GM12874 (cell line): ENCODE measurements around the gene WDR82.

Source experiments
- TF ChIP-seq, protein P1 (sequence below): IDR thresholded peaks from 2 replicates; pipeline ENCODE4 v1.5.1; 2011; ENCODE audit warnings: low read depth, mild to moderate bottlenecking, control low read depth, low read length, moderate library complexity; ENCODE audit not compliant: insufficient read depth

The WDR82 gene

DNA sequence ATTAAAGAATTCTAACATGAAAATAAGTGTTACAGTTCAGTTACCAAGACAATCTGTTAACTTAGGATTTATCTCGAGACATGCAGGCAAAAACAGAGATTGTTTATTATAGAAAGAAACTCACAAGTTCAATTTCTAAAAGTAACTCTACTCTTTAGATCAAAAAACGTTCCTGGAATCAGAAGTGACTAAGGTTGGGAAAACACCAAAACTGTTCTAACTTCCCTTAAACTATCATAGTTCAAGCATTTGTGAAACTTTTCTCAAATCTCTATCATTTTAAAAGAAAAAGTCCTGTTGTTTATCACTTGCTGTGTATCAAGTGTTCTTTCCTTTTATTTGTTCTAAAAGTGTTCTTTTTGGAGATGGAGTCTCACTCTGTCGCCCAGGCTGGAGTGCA, 8.7 kb downstream of the WDR82 start:
- TF ChIP-seq, protein P1, sequence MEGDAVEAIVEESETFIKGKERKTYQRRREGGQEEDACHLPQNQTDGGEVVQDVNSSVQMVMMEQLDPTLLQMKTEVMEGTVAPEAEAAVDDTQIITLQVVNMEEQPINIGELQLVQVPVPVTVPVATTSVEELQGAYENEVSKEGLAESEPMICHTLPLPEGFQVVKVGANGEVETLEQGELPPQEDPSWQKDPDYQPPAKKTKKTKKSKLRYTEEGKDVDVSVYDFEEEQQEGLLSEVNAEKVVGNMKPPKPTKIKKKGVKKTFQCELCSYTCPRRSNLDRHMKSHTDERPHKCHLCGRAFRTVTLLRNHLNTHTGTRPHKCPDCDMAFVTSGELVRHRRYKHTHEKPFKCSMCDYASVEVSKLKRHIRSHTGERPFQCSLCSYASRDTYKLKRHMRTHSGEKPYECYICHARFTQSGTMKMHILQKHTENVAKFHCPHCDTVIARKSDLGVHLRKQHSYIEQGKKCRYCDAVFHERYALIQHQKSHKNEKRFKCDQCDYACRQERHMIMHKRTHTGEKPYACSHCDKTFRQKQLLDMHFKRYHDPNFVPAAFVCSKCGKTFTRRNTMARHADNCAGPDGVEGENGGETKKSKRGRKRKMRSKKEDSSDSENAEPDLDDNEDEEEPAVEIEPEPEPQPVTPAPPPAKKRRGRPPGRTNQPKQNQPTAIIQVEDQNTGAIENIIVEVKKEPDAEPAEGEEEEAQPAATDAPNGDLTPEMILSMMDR = no peak

DNA sequence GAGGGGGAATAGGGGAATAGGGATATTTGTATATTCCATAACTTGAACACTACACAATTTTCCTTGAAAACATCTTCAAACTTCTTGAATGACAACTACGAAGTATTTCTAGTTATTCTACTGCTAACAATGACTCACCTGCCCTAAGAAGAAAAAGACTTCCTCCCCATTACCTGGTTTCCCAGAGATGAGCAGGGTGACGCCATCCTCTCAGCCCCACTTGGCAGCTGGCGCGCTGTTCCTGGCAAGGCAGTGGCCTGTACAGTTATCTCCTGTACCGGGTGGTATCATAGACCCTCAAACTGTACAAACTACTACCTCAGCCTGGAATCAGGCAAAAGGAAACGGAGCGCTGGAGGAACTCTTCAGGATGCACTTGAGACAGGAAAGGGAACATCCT, 10.4 kb downstream of the WDR82 start:
- TF ChIP-seq, protein P1 = no peak

DNA sequence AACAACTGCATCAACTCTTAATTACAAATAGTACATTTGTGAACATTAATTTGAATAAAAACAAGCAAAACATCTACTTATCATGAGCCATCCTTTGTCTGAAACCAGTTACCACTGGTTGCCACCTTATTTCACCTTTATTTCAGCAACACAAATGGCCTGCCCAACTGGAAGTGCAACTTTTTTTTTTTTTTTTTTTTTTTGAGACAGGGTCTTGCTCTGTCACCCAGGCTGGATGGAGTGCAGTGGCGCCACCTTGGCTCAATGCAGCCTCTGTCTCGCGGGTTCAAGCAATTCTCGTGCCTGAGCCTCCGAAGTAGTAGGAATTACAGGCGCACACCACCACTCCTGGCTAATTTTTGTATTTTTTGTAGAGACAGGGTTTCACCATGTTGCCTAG, 13.1 kb downstream of the WDR82 start:
- TF ChIP-seq, protein P1 = no peak

DNA sequence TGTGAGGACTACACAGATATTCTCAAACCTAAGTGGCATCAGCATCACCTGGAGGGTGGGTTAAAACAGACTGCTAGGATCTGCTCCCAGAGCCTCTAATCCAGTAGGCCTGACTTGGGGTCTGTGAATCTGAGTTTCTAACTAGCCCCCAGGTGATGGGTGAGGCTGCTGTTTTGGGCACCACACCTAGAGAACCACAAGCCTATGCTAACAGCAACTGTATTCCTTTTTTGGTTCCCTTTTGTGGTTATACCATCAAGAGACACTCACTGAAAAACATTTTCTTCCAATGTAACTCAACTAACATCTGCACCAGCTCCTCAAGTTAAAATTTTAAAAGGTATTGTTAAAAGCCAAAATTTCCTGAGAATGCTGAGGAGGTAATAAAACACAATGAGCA, 16.0 kb downstream of the WDR82 start:
- TF ChIP-seq, protein P1 = no peak

DNA sequence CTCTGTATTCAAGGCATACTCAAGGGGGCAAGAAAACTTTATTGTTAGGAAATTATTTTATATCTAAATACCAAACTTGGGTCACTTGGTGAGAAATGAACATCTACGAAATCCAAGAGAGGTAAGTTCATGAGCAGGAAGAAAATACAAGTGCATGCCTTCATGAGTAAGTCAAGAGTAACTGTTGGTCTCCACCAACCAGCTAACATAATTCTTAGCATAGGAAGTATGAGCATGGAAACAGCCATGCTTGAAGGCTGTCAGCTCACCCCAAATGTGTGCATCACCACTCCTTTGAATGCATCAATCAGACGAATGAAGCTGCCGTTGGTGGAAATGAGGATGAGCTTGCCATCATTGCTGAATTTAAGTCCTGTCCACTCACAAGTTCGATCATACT, 19.0 kb downstream of the WDR82 start:
- TF ChIP-seq, protein P1 = no peak

DNA sequence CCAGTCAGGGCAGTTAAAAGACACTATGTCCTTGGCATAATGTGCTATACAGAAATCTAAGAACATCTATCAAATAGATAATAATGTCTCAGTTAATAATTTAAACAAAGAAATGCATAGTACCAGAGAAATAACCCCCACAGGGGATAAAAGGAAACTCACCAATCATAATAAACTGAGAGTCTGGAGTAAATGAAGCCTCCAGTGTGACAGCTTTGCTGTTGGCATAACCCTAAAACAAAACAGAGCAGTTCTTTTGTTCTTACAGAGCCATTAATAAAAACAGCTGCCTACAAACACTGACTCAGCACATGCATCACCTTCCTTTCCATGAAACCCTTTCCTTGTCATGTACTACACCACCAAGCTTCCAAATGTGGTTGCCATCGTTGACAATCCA, 19.4 kb downstream of the WDR82 start:
- TF ChIP-seq, protein P1 = no peak

DNA sequence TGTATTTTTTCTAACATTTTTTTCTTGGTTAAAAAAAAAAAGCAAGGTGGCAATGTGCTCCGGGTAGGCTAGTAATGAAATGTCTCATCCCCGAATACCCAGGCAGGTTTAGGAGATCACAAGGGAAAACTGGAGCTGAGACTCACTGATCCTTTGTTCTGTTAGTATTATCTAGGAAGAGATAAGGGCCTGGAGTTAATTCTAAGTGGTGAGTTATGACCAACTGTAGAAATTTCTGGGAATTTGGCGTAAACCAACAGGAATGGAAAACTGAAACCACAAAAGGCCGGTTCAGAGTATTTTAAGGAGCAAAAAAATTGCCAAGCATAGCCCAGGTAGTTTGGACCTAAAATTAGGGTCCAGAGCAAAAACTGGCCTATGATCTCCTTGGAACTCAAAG, 20.5 kb downstream of the WDR82 start:
- TF ChIP-seq, protein P1 = no peak

DNA sequence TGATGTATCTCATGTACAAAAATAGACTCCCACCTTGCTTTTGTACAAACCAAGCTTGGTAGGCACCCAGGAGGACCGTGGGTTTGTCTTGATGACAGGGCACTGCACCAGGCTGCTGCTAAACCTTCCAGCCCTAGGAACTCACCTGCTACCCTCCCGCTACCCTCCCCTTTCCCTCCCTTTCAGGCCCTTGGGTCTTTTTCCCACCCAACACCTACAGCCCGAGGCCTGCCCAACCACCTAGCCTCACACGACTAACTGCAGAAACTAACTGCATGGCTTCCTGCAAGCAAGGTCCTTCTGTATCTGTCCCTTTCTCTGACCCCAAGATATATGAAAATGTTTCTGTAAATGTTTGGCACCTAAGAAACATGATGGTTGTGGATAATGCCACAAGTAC, 21.8 kb downstream of the WDR82 start:
- TF ChIP-seq, protein P1 = no peak
